Liver (tissue), 9 donors: Measurements from ENCODE around the gene TMTC1. TPM values are rescaled to one million over a fixed set of nuclear protein-coding genes. Genes with fewer than 3 reads are reported as not detected.
A peak's percentile ranks its signal among the peaks of the same experiment; 100 is the strongest.

ENCODE experiments used
- DNase-seq: peaks from one replicate; pipeline ENCODE4 v3.0.0-alpha.2; 2017; ENCODE audit warnings: low spot score
- H3K27ac ChIP-seq, 2 donors: one replicate each; pipeline ENCODE4 v1.7.0; 2013; ENCODE audit warnings: inconsistent platforms in 2 of 2, low read length in 2 of 2, control low read depth in 1 of 2, low read depth in 1 of 2, mild to moderate bottlenecking in 1 of 2
- H3K27me3 ChIP-seq, 4 donors: one replicate each; pipeline versions ENCODE4 v1.6.1 to v1.7.0; 2013; ENCODE audit warnings: low read length in 3 of 4, inconsistent platforms in 1 of 4, mild to moderate bottlenecking in 1 of 4, moderate library complexity in 1 of 4; ENCODE audit not compliant: control insufficient read depth in 4 of 4, insufficient read depth in 4 of 4
- H3K36me3 ChIP-seq, 4 donors: one replicate each; pipeline versions ENCODE4 v1.6.1 to v1.7.0; 2013; ENCODE audit warnings: low read length in 3 of 4, mild to moderate bottlenecking in 3 of 4, low read depth in 1 of 4, moderate library complexity in 1 of 4; ENCODE audit not compliant: control insufficient read depth in 4 of 4, insufficient read depth in 3 of 4
- H3K4me1 ChIP-seq, 4 donors: one replicate each; pipeline versions ENCODE4 v1.6.1 to v1.7.0; 2013; ENCODE audit warnings: low read length in 3 of 4, mild to moderate bottlenecking in 3 of 4, moderate library complexity in 1 of 4; ENCODE audit not compliant: control insufficient read depth in 4 of 4, insufficient read depth in 4 of 4
- H3K4me3 ChIP-seq, 3 donors: one replicate each; pipeline versions ENCODE4 v1.6.1 to v1.7.0; 2013; ENCODE audit warnings: low read length in 3 of 3, control low read depth in 1 of 3, low read depth in 1 of 3, mild to moderate bottlenecking in 1 of 3
- H3K9ac ChIP-seq, 2 donors: one replicate each; pipeline ENCODE4 v1.7.0; 2013; ENCODE audit warnings: low read length in 2 of 2, mild to moderate bottlenecking in 2 of 2, moderate library complexity in 2 of 2, control low read depth in 1 of 2, low read depth in 1 of 2
- H3K9me3 ChIP-seq, 4 donors: one replicate each; pipeline versions ENCODE4 v1.6.1 to v1.7.0; 2013; ENCODE audit warnings: low read length in 3 of 4; ENCODE audit not compliant: control insufficient read depth in 4 of 4
- EGR1 ChIP-seq, 2 donors: IDR thresholded peaks; 2 replicates each; pipeline ENCODE4 v1.6.1; 2016 to 2018; ENCODE audit warnings: antibody characterized with exemption in 2 of 2, low read depth in 2 of 2
- FOXA1 ChIP-seq: IDR thresholded peaks from 2 replicates; pipeline ENCODE4 v1.6.1; 2016; ENCODE audit warnings: antibody characterized with exemption
- FOXA2 ChIP-seq: IDR thresholded peaks from 2 replicates; pipeline ENCODE4 v1.6.1; 2016; ENCODE audit warnings: antibody characterized with exemption
- GABPA ChIP-seq, 2 donors: IDR thresholded peaks in 1 of 2; conservative IDR thresholded peaks in 1 of 2; 2 replicates each; pipeline ENCODE4 v1.6.1; 2016; ENCODE audit warnings: antibody characterized with exemption in 2 of 2, mild to moderate bottlenecking in 1 of 2, moderate library complexity in 1 of 2
- HNF4A ChIP-seq, 2 donors: conservative IDR thresholded peaks; 2 replicates each; pipeline ENCODE4 v1.6.1; 2016; ENCODE audit warnings: antibody characterized with exemption in 2 of 2, mild to moderate bottlenecking in 2 of 2
- HNF4G ChIP-seq: IDR thresholded peaks from 2 replicates; pipeline ENCODE4 v1.6.1; 2016; ENCODE audit warnings: antibody characterized with exemption
- JUND ChIP-seq, 2 donors: IDR thresholded peaks; 2 replicates each; pipeline ENCODE4 v1.6.1; 2016; ENCODE audit warnings: antibody characterized with exemption in 2 of 2
- NR2F2 ChIP-seq: IDR thresholded peaks from 2 replicates; pipeline ENCODE4 v1.6.1; 2016; ENCODE audit warnings: antibody characterized with exemption
- RAD21 ChIP-seq, 2 donors: IDR thresholded peaks; 2 replicates each; pipeline ENCODE4 v1.6.1; 2016; ENCODE audit warnings: antibody characterized with exemption in 2 of 2, mild to moderate bottlenecking in 2 of 2
- RXRA ChIP-seq, 2 donors: IDR thresholded peaks; 2 replicates each; pipeline ENCODE4 v1.6.1; 2017 to 2018; ENCODE audit warnings: antibody characterized with exemption in 2 of 2, mild to moderate bottlenecking in 1 of 2
- SP1 ChIP-seq: IDR thresholded peaks from 2 replicates; pipeline ENCODE4 v1.6.1; 2018; ENCODE audit warnings: antibody characterized with exemption, mild to moderate bottlenecking
- TAF1 ChIP-seq: conservative IDR thresholded peaks from 2 replicates; pipeline ENCODE4 v1.6.1; 2016; ENCODE audit warnings: antibody characterized with exemption, mild to moderate bottlenecking
- YY1 ChIP-seq: IDR thresholded peaks from 2 replicates; pipeline ENCODE4 v1.6.1; 2016; ENCODE audit warnings: antibody characterized with exemption, mild to moderate bottlenecking
- WGBS: extraction: QIAGEN DNeasy Blood & Tissue Kit; methylation state at CpG from one replicate; pipeline ENCODE4 v1.1.7; 2013; 5-methylcytosine and 5-hydroxymethylcytosine counted together
- polyA plus RNA-seq, 2 donors: library from polyadenylated mRNA; stranded (reverse) in 1 of 2; unstranded in 1 of 2; fragments of 200-250 nt in 1 of 2; fragments of >200 nt in 1 of 2; fragmentation: Nextera tagmentation in 1 of 2; extraction: Ambion mirVana in 1 of 2; gene quantifications; one replicate each; pipeline versions ENCODE4 v1.2.1 to v1.2.3, GENCODE V29; 2013 to 2015
- total RNA-seq, 2 donors: library from RNA; depleted of rRNA; stranded (reverse); fragments of >200 nt; gene quantifications; one replicate each; pipeline ENCODE4 v1.2.3, GENCODE V29; 2014
- TF ChIP-seq, protein P1 (sequence below): IDR thresholded peaks from 2 replicates; pipeline ENCODE4 v1.6.1; 2016; ENCODE audit warnings: antibody characterized with exemption
- TF ChIP-seq, protein P2 (sequence below): IDR thresholded peaks from 2 replicates; pipeline ENCODE4 v1.6.1; 2016; ENCODE audit warnings: antibody characterized with exemption
- TF ChIP-seq, protein P3 (sequence below): IDR thresholded peaks from 2 replicates; pipeline ENCODE4 v1.6.1; 2016; ENCODE audit warnings: antibody characterized with exemption, mild to moderate bottlenecking
- TF ChIP-seq, protein P4 (sequence below): IDR thresholded peaks from 2 replicates; pipeline ENCODE4 v1.6.1; 2016; ENCODE audit warnings: antibody characterized with exemption
- TF ChIP-seq, protein P5 (sequence below): fragments of 150-350 bp; IDR thresholded peaks from 2 replicates; pipeline ENCODE4 v1.5.1; 2017; ENCODE audit warnings: improper control_type of control experiment, low read depth, low read length; ENCODE audit not compliant: missing input control
- donor health status: healthy.
- donor health status: healthy.
- donor health status: healthy.
- donor health status: healthy.
- donor health status: healthy.

The TMTC1 gene
- total and polyA plus RNA-seq, 4 donors = 0.76 to 3.3 (median 2.1) TPM

DNA sequence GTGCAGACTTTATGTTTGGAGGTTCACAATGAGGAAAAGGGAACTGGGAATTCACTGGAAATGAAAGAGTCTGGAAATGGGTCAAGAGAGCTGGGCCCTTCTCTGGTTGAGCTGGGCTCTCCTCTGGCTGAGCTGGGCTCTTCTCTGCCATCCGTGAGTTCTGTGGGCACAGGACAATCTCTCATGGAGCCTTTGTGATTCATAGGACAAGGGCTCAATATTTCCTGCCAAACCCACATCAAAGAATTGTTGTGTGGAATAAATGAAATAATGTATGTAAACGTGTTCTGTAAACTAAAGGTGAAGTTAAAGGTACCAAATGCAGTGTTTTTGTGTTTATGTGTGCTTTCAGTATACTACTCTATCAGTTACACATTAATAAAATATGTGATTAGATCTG is 190.7 kb downstream of the TMTC1 start:
- Histone ChIP-seq H3K27me3 (no peaks in the 10 kb centered on the region), H3K27ac (no peak overlapping the region), H3K36me3 (no peaks in the 10 kb centered on the region), H3K4me3 (peak overlapping the region in 1 of 3 donors; percentile 25), H3K4me1 (peaks cover 7 to 43% (median 29%) of the 10 kb centered on the region in 4 donors), H3K9me3 (no peaks in the 10 kb centered on the region), H3K9ac (no peak overlapping the region)
- WGBS = 72% methylated on average over 2 of the region's 2 CpGs
- TF ChIP-seq HNF4G = no peak
- no peak for TF ChIP-seq RAD21 (IDR thresholded peaks at IDR 0.05)
- TF ChIP-seq TAF1 = no peak
- TF ChIP-seq FOXA1 = no peak
- no peak for TF ChIP-seq SP1
- TF ChIP-seq NR2F2 = no peak
- no peak for TF ChIP-seq EGR1 (IDR thresholded peaks at IDR 0.05; ENCODE audit: low read depth in 2 of 2)
- TF ChIP-seq, protein P1, sequence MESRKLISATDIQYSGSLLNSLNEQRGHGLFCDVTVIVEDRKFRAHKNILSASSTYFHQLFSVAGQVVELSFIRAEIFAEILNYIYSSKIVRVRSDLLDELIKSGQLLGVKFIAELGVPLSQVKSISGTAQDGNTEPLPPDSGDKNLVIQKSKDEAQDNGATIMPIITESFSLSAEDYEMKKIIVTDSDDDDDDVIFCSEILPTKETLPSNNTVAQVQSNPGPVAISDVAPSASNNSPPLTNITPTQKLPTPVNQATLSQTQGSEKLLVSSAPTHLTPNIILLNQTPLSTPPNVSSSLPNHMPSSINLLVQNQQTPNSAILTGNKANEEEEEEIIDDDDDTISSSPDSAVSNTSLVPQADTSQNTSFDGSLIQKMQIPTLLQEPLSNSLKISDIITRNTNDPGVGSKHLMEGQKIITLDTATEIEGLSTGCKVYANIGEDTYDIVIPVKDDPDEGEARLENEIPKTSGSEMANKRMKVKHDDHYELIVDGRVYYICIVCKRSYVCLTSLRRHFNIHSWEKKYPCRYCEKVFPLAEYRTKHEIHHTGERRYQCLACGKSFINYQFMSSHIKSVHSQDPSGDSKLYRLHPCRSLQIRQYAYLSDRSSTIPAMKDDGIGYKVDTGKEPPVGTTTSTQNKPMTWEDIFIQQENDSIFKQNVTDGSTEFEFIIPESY = no peak
- no peak for TF ChIP-seq HNF4A (conservative IDR thresholded peaks at IDR 0.05)
- no peak for TF ChIP-seq RXRA (IDR thresholded peaks at IDR 0.05)
- no peak for TF ChIP-seq YY1
- no peak for TF ChIP-seq FOXA2
- TF ChIP-seq, protein P2, sequence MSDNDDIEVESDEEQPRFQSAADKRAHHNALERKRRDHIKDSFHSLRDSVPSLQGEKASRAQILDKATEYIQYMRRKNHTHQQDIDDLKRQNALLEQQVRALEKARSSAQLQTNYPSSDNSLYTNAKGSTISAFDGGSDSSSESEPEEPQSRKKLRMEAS = no peak
- TF ChIP-seq, protein P3, sequence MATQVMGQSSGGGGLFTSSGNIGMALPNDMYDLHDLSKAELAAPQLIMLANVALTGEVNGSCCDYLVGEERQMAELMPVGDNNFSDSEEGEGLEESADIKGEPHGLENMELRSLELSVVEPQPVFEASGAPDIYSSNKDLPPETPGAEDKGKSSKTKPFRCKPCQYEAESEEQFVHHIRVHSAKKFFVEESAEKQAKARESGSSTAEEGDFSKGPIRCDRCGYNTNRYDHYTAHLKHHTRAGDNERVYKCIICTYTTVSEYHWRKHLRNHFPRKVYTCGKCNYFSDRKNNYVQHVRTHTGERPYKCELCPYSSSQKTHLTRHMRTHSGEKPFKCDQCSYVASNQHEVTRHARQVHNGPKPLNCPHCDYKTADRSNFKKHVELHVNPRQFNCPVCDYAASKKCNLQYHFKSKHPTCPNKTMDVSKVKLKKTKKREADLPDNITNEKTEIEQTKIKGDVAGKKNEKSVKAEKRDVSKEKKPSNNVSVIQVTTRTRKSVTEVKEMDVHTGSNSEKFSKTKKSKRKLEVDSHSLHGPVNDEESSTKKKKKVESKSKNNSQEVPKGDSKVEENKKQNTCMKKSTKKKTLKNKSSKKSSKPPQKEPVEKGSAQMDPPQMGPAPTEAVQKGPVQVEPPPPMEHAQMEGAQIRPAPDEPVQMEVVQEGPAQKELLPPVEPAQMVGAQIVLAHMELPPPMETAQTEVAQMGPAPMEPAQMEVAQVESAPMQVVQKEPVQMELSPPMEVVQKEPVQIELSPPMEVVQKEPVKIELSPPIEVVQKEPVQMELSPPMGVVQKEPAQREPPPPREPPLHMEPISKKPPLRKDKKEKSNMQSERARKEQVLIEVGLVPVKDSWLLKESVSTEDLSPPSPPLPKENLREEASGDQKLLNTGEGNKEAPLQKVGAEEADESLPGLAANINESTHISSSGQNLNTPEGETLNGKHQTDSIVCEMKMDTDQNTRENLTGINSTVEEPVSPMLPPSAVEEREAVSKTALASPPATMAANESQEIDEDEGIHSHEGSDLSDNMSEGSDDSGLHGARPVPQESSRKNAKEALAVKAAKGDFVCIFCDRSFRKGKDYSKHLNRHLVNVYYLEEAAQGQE = no peak
- TF ChIP-seq GABPA (IDR thresholded peaks at IDR 0.05 in 1 of 2, conservative IDR thresholded peaks at IDR 0.05 in 1 of 2) = no peak
- TF ChIP-seq, protein P4, sequence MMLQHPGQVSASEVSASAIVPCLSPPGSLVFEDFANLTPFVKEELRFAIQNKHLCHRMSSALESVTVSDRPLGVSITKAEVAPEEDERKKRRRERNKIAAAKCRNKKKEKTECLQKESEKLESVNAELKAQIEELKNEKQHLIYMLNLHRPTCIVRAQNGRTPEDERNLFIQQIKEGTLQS = no peak
- TF ChIP-seq JUND (IDR thresholded peaks at IDR 0.05) = no peak
- TF ChIP-seq, protein P5, sequence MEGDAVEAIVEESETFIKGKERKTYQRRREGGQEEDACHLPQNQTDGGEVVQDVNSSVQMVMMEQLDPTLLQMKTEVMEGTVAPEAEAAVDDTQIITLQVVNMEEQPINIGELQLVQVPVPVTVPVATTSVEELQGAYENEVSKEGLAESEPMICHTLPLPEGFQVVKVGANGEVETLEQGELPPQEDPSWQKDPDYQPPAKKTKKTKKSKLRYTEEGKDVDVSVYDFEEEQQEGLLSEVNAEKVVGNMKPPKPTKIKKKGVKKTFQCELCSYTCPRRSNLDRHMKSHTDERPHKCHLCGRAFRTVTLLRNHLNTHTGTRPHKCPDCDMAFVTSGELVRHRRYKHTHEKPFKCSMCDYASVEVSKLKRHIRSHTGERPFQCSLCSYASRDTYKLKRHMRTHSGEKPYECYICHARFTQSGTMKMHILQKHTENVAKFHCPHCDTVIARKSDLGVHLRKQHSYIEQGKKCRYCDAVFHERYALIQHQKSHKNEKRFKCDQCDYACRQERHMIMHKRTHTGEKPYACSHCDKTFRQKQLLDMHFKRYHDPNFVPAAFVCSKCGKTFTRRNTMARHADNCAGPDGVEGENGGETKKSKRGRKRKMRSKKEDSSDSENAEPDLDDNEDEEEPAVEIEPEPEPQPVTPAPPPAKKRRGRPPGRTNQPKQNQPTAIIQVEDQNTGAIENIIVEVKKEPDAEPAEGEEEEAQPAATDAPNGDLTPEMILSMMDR = no peak
- DNase-seq = no peak
